Neural crest cell (in vitro differentiated cells): ENCODE data around the gene NOTUM. TPM values are rescaled to one million over a fixed set of nuclear protein-coding genes. Genes with fewer than 3 reads are reported as not detected.
A peak's percentile ranks its signal among the peaks of the same experiment; 100 is the strongest.

Source experiments
- DNase-seq: peaks from one replicate; pipeline ENCODE4 v3.0.0; 2021; ENCODE audit warnings: low read depth, mixed read lengths, low spot score
- H3K27ac Mint-ChIP-seq: one replicate; pipeline ENCODE4 v1.8.0; 2021; ENCODE audit warnings: mild to moderate bottlenecking, mixed read lengths; ENCODE audit not compliant: unreplicated experiment
- H3K27me3 Mint-ChIP-seq: 2 replicates; pipeline ENCODE4 v1.8.0; 2021; ENCODE audit warnings: low read depth, mild to moderate bottlenecking, mixed read lengths
- H3K36me3 Mint-ChIP-seq: 2 replicates; pipeline ENCODE4 v1.8.0; 2021; ENCODE audit warnings: low read depth, mild to moderate bottlenecking, mixed read lengths
- H3K4me1 Mint-ChIP-seq: 2 replicates; pipeline ENCODE4 v1.8.0; 2021; ENCODE audit warnings: mixed read lengths
- H3K4me3 Mint-ChIP-seq: one replicate; pipeline ENCODE4 v1.8.0; 2021; ENCODE audit warnings: mild to moderate bottlenecking, mixed read lengths
- H3K9me3 Mint-ChIP-seq: 2 replicates; pipeline ENCODE4 v1.8.0; 2021; ENCODE audit warnings: mixed read lengths
- CTCF ChIP-seq: fragments of 200-600 bp; sonication (generic); conservative IDR thresholded peaks from 2 replicates; pipeline ENCODE4 v1.5.0; 2021; ENCODE audit warnings: antibody characterized with exemption, mild to moderate bottlenecking
- total RNA-seq: library from RNA; stranded (reverse); gene quantifications from 2 replicates; pipeline ENCODE4 v1.2.1, GENCODE V29; 2021

NOTUM gene
- total RNA-seq, 1 donor from 2014 or later = 6.3 TPM

GRCh38 chr17:81905993-81906392 is 55.0 kb downstream of the NOTUM start:
- no peak for TF ChIP-seq CTCF
- Mint-ChIP-seq H3K27me3 (peaks cover 8% of the 10 kb centered on the region), H3K9me3 (no peaks in the 10 kb centered on the region), H3K36me3 (no peaks in the 10 kb centered on the region), H3K4me3 (no peak overlapping the region), H3K27ac (no peak overlapping the region), H3K4me1 (peaks cover 14% of the 10 kb centered on the region)
- no peak for DNase-seq

GRCh38 chr17:81905424-81905875 is 55.5 kb downstream of the NOTUM start:
- no peak for TF ChIP-seq CTCF
- Mint-ChIP-seq H3K4me1 (peaks cover 15% of the 10 kb centered on the region), H3K27me3 (peaks cover 11% of the 10 kb centered on the region), H3K36me3 (no peaks in the 10 kb centered on the region), H3K9me3 (no peaks in the 10 kb centered on the region), H3K27ac (no peak overlapping the region), H3K4me3 (no peak overlapping the region)
- DNase-seq = no peak

GRCh38 chr17:81904600-81905423 is 56.2 kb downstream of the NOTUM start:
- Mint-ChIP-seq H3K4me1 (peaks cover 16% of the 10 kb centered on the region), H3K9me3 (no peaks in the 10 kb centered on the region), H3K36me3 (peaks cover 3% of the 10 kb centered on the region), H3K4me3 (no peak overlapping the region), H3K27me3 (peaks cover 14% of the 10 kb centered on the region), H3K27ac (no peak overlapping the region)
- no peak for TF ChIP-seq CTCF
- DNase-seq = no peak

GRCh38 chr17:81903896-81904599 is 56.9 kb downstream of the NOTUM start:
- no peaks in the 10 kb centered on the region for H3K9me3 Mint-ChIP-seq
- no peak overlapping the region for H3K27ac Mint-ChIP-seq
- H3K27me3 Mint-ChIP-seq = peaks cover 14% of the 10 kb centered on the region
- H3K4me3 Mint-ChIP-seq = peak overlapping the region; percentile 12
- peaks cover 3% of the 10 kb centered on the region for H3K36me3 Mint-ChIP-seq
- DNase-seq = no peak
- peaks cover 15% of the 10 kb centered on the region for H3K4me1 Mint-ChIP-seq
- TF ChIP-seq CTCF = no peak

- Mint-ChIP-seq H3K27ac (no peak overlapping the region), H3K27me3 (peaks cover 14% of the 10 kb centered on the region), H3K9me3 (no peaks in the 10 kb centered on the region), H3K36me3 (peaks cover 3% of the 10 kb centered on the region), H3K4me1 (peaks cover 15% of the 10 kb centered on the region), H3K4me3 (peak overlapping the region; percentile 75)
- DNase-seq = no peak
- no peak for TF ChIP-seq CTCF
These were observed 57.6 kb downstream of the NOTUM start for GRCh38 chr17:81903415-81903831.
